Measurements from ENCODE around the gene CEBPZOS.

CEBPZOS gene

DNA sequence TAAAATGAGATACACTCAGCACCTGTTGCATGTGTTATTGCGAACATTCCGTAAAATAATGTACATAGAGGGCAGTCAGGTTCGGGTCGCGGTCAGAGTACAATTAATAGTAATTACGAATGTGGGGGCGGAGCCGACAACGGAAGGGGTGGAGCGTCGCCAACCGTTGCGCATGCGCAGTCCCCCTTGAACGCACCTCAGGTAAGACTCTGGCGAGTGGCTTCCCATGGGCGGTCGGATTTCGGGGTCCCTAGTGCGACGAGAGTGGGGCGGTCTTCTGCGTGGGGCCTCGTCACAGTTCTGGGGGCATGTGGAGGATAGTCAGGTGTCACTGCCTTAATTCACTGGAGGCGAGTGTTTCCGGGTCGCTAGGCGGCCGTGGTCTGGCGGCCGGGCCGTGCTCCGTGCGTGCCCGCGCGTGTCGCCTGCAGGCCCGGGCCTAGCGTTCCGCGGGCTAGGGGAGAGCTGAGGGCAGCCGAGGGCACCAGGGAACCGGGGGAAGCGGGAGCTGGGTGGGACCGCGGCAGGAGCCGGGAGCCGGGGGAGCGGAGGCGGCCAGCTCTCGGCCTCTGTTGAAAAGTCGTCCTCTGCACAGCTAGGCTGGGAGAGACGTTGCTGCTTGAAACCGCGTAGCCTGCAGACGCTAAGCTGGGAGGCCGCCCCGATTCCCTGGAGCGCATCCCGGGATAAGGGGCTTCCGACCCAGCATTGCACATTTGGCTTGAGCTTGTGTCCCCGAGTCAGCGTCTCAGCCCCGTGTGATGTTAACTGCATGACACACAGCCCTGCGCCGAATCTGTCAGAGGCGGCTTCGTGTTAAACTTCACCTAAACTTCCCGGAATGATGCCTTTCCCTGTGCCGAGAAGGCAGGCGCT is at the start of gene CEBPZOS:
CEBPZOS (plus strand) TSS at position 177 of the 876 bp plus-strand sequence. CDS start 3,209 bp downstream, outside the sequence.
- in situ Hi-C loops (cut with HindIII; ENCODE audit: low pct_unique_long_range_greater_than_20kb, low sequenced_read_pairs), result no loop called here
- TF ChIP-seq JUND (IDR thresholded peaks at IDR 0.05; ENCODE audit: low read depth), result no peak
- peak; percentile 73 to 84 for DNase-seq (ENCODE audit: low read depth in 1 of 2, low spot score in 1 of 2)

DNA sequence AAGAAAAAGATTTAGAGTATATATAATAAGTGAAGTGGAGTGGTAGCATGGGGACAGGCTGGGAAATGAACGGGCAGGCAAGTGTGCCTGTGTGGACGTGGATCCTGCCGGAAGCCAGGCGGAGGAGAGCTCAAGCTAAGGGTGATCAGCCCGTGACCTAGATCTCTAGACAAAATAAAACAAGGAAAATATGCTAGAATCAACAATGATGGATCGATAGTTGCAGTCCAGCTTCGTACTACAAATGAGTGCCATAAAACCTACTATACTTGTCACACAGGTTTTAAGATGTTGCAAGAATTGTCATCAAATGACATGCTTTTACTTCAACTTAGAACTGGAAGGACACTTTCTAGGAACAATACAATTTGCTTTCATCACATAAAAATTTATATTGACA is 48.0 kb upstream of the CEBPZOS start:
- TF ChIP-seq JUND (IDR thresholded peaks at IDR 0.05; ENCODE audit: low read depth), result no peak
- peak in 1 of 2 experiments; percentile 81 for DNase-seq (ENCODE audit: low read depth in 1 of 2, low spot score in 1 of 2)
- in situ Hi-C loops (cut with HindIII; ENCODE audit: low pct_unique_long_range_greater_than_20kb, low sequenced_read_pairs), result no loop called here

DNA sequence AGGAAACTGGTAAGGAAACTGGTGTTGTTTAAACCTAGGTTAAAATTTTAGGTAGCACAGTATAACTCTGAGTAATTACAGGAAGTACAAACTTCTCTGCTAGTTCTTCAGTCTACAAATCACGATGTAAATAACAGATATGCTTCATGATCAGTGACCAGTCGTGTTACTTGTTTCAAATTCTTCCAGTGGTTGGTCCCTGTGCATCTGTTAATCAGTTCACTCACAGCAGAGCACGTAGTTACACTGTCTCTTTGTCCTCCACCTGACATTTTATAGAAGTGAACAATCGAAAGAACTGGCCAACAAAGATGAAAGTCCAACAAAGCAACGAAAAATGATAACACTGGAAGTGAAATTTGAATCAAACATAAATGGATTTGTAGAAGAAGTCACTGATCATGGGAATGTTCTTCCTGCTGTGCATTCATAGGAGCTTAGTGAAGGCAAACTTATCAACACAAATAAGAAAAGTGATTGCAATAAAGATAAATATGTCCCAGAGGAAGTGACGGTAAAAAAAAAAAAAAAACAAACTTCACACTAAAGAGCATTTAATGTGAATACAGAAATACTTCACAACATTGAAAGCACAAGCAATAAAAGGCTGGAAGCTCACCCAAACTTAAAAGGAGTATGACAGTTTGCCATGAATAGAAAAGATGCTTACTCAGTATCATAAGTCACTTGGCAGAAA is 46.5 kb upstream of the CEBPZOS start:
- in situ Hi-C loops (cut with HindIII; ENCODE audit: low pct_unique_long_range_greater_than_20kb, low sequenced_read_pairs), result no loop called here
- TF ChIP-seq JUND (IDR thresholded peaks at IDR 0.05; ENCODE audit: low read depth), result no peak
- DNase-seq (ENCODE audit: low read depth in 1 of 2, low spot score in 1 of 2), result no peak

DNA sequence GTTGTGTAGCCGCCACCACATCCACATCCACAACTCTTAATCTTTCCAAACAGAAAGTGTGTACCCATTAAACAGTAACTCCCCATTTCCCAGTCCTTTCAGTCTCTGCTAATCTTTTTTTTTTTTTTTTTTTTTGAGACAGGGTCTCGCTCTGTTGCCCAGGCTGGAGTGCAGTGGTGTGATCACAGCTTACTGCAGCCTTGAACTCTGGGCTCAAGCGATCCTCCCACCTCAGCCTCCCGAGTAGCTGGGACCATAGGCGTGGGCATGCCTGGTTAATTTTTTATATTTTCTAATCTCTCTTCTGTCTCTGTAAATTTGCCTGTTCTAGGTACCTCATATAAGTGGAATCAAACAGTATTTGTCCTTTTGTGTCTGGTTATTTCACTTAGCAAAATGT is 43.1 kb upstream of the CEBPZOS start:
- no peak for DNase-seq (ENCODE audit: low read depth in 1 of 2, low spot score in 1 of 2)
- in situ Hi-C loops (cut with HindIII; ENCODE audit: low pct_unique_long_range_greater_than_20kb, low sequenced_read_pairs), result no loop called here
- no peak for TF ChIP-seq JUND (IDR thresholded peaks at IDR 0.05; ENCODE audit: low read depth)

DNA sequence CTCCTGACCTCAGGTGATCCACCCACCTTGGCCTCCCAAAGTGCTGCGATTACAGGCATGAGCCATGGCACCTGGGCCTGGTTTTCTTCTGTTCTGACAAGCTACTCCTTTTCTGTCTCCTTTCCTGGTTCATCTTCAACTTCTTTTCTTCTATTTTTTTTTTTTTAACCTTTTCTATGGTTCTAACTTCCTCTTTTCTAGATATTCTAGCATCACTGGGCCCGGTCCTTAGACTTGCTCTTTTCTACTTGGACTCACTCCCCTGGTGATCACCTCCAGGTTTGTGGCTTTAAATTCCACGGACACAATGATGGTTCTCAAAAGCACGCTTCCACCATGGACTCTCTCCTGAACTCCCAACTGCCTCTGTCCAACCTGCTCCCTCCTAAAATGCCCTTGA is 41.5 kb upstream of the CEBPZOS start:
- in situ Hi-C loops (cut with HindIII; ENCODE audit: low pct_unique_long_range_greater_than_20kb, low sequenced_read_pairs), result no loop called here
- TF ChIP-seq JUND (IDR thresholded peaks at IDR 0.05; ENCODE audit: low read depth), result no peak
- DNase-seq (ENCODE audit: low read depth in 1 of 2, low spot score in 1 of 2), result no peak

DNA sequence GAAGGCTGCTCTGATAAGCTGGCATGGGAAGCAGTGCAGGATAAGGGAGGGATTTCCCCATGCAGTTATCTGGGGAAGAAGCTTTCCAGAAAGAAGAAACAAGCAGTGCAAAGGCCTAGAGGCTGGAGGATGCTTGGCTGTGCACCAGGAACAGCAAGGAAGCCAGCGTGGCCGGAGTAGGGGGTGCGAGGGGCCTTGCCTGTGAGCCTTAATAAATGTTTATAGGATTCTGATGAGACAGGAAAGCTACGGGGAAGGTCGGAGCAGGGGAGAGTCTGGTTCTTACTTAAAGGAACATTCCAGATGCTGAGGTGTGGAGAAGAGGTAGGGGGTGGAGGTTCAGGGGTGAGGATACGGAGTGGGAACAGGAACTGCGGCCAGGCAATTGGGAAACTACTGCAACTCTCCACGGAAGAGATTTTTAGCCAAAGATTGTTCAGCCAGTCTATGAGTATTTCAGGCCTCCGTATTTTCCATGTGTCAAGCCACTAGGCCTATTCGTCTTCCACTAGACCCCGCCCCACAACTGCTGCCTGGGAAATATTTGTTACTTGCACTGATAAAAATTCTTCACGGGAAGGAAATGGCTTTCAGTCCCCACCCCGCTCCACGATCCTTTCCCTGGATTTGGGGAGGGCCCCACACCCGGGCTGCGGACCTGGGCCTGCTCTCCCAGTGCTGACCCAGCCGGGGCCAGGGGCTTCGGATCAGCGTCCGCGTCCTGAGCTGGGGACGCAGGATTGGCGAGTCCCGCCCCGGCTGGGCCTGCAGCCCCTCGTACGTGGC is 40.0 kb upstream of the CEBPZOS start:
- in situ Hi-C loops (cut with HindIII; ENCODE audit: low pct_unique_long_range_greater_than_20kb, low sequenced_read_pairs), result no loop called here
- no peak for TF ChIP-seq JUND (IDR thresholded peaks at IDR 0.05; ENCODE audit: low read depth)
- peak; percentile 39 to 53 for DNase-seq (ENCODE audit: low read depth in 1 of 2, low spot score in 1 of 2)

DNA sequence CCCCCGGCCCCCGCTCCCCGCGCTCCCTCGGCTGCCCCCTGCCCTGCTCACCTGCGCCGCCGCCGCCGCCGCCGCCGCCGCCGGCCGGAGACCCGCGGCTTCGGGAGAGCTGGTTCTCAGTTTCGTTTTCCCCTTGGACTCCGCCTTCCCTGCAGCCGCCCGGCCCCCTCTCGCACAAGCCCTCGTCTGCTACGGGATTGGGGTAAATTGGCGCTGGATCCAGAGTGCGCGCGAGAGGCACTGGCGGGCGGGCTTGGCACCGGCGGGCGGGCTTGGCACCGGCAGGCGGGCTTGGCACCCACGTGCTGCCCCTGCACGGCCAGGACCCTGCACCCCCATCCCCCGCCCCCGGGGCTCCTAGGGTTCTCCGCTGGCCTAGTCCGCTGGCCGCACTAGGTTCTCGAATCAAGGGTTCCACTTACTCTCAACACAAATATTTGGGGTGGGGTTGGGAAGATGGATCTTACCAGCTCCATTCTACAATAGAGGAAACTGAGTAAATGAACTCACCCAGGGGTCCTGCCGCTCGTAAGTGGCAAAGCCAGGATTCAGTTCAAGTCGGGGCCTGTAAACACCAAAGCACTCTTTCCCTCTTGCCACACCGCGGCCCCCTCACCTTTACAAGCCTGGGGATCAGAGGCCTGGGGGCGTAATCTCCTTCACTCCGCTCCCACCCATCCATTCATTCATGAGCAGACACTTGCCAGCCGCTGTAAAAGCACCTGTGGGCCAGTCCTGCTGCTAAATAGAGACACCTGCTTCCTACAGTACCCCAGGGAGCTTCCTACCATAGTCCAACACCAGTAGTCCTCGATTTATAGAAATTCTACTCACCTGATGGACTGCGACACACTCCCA is 39.2 kb upstream of the CEBPZOS start, which contains the start of gene EIF2AK2:
EIF2AK2 (minus strand) TSS at position 124 of the 858 bp plus-strand sequence. CDS start 9,174 bp downstream, outside the sequence.
- DNase-seq (ENCODE audit: low read depth in 1 of 2, low spot score in 1 of 2), result peak; percentile 89 to 90
- in situ Hi-C loops (cut with HindIII; ENCODE audit: low pct_unique_long_range_greater_than_20kb, low sequenced_read_pairs), result no loop called here
- TF ChIP-seq JUND (IDR thresholded peaks at IDR 0.05; ENCODE audit: low read depth), result no peak

DNA sequence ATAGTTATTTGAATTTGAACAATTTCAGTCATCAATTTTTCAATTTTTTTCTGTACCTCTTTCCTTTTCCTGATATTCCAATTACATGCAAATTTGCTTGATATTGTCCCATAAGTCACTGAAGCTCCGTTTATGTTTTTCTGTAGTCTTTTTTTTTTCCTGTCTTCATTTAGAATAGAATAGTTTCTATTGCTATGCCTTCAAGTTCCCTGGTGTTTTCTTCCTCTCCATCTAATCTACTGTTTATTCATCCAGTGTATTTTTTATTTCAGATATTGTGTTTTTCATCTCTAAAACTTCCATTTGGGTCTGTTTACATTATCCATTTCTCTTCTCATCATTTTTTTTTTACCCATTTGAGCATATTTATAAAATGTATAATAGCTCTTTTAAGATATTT is 31.5 kb upstream of the CEBPZOS start:
- in situ Hi-C loops (cut with HindIII; ENCODE audit: low pct_unique_long_range_greater_than_20kb, low sequenced_read_pairs), result no loop called here
- no peak for TF ChIP-seq JUND (IDR thresholded peaks at IDR 0.05; ENCODE audit: low read depth)
- no peak for DNase-seq (ENCODE audit: low read depth in 1 of 2, low spot score in 1 of 2)

DNA sequence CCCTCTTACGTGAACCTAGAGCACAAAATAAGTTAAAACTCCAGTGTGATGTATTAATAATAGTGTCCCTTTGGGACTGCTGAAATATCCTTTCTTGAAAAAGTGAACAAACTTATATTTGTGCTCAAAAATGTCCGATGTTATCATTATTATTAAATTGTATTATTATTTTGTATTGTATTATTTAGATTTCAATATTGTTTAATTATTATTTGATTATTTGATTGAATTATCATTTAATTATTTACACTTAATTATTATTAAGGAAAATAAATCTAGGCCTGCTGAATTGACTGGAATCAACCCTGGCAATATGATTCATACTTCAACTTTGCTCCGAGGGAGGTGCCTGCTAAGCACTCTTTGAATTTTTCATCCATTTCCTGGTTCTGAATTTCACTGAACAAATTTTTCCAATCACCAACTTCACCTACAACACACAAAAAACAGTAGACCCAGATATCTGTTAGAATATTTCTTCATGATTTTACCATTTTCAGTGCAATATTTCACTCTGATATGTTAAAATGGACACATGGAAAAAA is 28.6 kb upstream of the CEBPZOS start:
- in situ Hi-C loops (cut with HindIII; ENCODE audit: low pct_unique_long_range_greater_than_20kb, low sequenced_read_pairs), result no loop called here

DNA sequence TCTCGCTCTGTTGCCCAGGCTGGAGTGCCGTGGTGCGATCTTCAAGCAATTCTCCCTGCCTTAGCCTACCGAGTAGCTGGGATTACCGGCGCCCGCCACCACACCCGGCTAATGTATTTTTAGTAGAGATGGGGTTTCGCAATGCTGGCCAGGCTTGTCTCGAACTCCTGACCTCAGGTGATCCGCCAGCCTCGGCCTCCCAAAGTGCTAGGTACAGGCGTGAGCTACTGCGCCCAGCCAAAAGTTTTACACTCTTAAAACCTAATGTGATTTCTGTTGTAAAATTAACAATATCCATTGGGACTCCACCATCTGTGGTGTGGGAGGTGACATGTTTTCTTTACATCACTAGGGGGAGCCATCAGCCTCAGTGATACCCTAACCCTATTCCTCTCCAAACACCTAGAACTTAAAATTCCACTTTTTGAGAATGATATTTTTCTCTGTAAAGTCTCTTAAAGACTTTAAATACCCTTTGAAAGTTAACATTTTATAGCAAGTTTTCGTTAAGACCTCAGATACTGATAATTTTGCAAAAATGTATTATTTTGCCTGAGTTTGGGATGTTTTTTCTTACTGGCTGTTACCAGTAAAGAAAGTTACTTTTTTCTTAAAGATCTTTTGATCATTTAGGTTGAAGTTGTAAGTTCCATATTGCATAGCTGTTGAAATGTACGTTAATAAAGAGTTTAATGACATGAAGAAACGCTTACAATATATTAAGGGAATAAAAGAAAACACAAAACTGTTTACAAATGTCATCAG is 27.9 kb upstream of the CEBPZOS start:
- DNase-seq (ENCODE audit: low read depth in 1 of 2, low spot score in 1 of 2), result peak; percentile 34 to 48
- TF ChIP-seq JUND (IDR thresholded peaks at IDR 0.05; ENCODE audit: low read depth), result no peak
- in situ Hi-C loops (cut with HindIII; ENCODE audit: low pct_unique_long_range_greater_than_20kb, low sequenced_read_pairs), result no loop called here

More for the DNA sequence above, 28.6 kb upstream of the CEBPZOS start:
- no peak for DNase-seq (ENCODE audit: low read depth in 1 of 2, low spot score in 1 of 2)
- TF ChIP-seq JUND (IDR thresholded peaks at IDR 0.05; ENCODE audit: low read depth), result no peak

DNA sequence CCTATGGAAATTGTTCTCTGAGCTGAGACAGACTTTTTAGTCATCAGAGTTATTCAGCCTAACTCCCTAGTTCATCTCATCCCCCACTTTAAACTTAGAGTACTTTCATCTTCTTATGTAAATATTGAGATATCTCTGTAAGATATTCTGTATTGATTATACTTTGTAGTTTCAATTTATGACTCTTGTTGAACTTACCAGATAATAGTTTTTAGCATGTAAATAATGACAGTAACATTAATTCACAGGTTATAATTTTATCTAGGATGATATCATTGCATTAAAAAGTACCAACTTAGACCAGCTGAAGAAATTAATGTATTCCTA is 24.7 kb upstream of the CEBPZOS start:
- no peak for TF ChIP-seq JUND (IDR thresholded peaks at IDR 0.05; ENCODE audit: low read depth)
- in situ Hi-C loops (cut with HindIII; ENCODE audit: low pct_unique_long_range_greater_than_20kb, low sequenced_read_pairs), result no loop called here
- no peak for DNase-seq (ENCODE audit: low read depth in 1 of 2, low spot score in 1 of 2)
